8988T (cell line): ENCODE measurements around the gene THAP3.
"Not testable (repeated sequence)": the region's sequence is repeated elsewhere in the genome, so short reads cannot be mapped to it uniquely, and the experiment has no call there.

Experiments used
- DNase-seq: peaks from one replicate; pipeline ENCODE4 v3.0.0; 2011

THAP3 gene

DNA sequence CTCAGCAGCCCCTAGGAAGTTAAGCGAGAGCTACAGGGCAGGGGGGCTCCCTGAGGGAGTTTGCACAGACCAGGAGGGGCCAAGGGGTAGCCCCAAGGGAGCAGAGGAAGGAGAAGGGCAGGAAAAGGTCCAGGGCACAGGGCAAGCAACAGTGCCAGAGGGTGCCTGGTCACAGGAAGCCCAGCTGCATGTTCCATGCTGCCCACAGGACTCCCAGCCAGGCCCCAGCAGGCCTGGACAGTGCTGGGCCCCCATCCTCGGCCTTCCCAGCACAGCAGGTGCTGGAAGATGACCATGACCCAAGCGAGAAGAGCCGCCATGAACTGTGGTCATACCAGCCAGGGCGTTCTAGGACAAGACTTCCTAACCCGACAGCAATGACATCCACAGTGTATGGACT, 33.0 kb upstream of the THAP3 start:
- no peak for DNase-seq

DNA sequence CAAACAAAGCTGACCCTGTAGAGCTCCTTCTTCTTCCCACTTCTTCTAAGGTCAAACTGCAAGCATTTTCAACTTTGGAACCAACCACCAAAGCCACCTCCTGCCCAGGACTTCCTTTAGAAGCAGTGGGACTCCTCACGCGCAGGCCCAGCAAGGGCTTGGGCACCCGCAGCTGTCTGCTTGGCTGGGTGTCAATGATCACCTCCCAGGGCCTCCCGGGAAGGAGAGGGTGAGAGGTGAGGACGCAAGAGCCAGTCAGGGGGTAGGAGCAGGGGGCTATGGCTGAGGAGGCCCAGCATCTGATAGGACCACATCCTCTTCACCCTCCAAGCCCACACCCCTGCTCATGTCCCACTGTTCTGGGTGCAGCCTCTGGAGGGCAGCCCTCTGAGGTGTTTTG, 32.2 kb upstream of the THAP3 start:
- no peak for DNase-seq

DNA sequence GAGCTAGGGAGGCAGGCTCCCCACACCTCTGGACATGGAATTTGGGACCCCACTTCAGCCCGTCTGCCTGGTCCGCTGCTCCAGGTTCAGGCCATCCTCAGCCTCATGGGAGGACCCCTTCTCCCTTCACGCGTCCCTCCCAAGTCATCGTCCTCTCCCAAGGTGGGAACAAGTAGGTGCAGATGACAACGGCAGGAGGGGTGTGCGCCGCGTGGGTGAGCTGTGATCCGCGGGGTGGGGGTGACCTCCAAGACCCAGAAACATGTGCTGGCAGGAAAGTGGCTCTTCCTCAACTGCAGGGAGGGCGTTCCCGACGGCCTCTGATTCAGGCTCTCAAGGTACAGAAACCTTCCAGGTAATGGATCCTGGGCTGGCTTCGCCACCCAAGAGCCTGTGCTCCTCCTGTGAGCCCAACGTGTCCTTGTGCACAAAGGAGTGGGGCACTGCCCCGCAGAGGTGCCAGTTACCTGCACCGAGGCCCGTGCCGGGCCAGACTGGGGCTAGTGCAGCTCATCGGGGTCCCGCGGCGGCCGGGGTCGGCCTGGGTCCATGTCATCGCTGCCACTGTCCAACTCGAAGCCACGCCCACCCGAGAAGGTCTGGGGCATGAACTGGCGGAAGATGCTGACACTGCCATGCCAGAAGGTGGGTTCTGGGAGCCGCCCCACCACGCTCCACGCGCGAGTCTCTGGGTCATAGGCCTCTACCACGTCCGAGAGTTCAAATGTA, 31.6 kb upstream of the THAP3 start:
- no peak for DNase-seq

DNA sequence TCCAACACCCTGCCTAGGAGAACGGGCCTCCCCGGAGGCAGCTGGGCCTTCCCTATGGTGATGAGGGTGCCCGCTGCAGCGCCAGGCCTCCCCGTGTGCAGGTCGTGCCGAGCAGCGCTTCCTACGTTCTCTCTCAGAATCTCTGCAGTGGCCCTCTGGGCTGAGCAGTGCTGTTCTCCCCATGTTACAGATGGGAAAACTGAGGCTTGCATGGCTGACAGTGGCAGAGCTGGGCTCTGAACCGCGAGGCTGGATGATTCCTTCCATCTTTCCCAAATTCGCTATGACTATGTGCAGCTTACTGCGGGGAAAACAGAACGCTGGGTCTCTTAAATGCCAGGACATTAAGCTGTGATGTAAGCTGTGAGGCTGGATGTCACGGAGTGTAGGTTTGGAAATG, 30.9 kb upstream of the THAP3 start:
- DNase-seq = no peak

DNA sequence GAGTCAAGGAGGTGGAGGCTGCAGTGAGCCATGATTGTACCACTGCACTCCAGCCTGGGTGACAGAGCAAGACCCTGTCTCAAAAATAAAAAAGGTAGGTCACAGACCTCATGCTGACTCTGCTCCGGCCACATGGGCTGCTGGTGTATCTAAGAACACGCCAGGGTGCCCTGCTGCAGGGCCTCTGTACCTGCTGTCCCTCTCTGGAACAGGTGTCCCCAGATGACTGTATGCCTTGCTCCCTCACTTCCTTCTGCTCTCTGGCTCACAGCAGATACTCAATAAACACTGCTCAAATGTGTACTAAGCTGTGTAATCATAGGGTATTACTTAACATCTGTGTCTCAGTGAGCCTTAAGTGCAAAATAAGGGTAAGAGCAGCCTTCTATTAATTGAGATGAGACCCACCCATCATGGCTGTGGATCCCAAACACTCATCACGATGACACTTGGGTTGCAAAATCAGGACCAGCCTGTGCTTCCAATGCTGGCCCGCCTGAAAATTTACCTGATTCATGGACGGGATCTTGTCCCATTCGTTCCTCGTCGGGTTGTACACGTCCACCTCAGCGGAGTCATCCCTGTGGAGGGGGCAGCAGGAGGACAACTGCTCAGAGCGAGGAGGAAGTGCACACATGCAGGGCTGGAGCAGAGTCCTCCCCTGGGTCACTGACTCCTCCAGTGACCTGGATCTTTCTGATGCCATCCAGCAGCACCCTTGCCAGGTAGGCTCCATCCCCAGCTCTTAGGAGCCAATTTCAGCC, 29.5 kb upstream of the THAP3 start:
- DNase-seq = no peak

DNA sequence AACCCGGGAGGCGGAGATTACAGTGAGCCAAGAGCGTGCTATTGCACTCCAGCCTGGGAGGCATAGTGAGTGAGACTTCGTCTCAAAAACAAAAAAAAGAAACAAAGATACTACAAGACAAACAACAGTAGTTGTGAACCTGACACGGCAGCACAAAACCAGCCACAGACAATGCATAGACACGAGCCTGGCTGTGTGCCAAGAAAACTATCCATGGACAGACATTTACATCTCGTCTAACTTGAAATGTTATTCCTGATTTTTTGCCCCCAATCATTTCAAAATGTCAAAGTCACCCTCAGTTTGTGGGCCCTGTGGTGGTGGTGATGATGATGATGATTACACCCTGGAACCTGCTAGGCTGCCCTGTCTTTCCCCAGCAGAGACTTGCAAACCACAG, 28.3 kb upstream of the THAP3 start:
- DNase-seq = no peak

DNA sequence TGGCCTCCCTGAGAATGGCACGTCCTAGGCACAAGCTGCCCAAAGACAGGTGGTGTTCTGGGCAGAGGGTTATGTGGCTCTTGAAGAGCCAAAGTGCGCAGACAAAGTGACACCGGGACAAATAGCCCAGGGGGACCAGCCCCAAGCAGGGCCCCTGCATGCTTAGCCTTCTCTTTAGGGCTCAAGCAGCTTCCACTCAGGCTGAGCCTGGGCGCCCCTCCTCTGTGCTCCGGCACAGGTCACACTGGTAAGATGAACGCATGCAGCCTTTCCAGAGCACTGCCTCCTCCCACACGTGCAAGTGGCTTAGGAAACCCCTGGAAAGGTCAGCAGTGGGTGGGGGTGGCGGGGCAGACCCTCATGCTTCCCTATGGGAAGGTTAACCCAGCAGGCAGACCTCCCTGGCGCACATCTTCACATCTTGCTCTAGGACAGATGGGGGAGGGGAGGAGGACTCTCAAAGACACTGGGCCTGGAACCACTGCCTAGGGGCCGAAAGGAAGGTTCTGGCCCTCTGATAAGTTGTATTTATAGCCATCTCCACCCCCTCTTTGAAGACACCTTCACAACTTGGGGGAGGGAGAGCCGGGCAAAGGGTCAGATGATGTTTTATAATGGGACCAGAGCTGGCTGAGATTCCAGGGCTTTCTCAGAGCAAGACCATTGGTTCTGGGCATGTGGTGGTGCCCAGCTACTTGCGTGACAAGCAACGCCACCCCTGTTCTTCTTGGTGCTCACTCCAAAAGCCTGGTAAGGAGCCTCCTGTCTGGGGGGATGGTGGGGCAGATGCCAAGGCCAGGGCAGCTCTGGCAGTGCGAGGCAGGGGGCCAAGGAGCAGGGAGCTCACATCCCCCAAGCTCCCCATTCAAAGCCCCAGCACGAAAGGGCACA, 27.5 kb upstream of the THAP3 start:
- DNase-seq = no peak

DNA sequence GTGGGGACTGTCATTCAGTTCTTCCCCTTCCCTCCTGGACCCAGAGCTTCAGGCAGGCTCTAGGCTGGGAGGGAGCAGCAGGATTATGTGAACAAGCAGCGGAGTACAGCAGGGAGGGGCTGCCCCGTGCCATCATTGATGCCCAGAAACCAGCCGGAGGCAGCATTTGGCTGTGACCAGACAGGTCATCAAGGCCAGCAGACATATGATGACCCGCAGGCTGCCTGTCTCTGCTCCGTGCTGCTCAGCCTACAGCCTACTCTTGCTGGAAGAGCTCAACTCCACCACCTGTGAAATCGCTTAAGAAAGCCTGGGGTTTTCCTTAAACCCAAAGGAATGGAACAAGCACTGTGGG, 26.9 kb upstream of the THAP3 start:
- DNase-seq = no peak

DNA sequence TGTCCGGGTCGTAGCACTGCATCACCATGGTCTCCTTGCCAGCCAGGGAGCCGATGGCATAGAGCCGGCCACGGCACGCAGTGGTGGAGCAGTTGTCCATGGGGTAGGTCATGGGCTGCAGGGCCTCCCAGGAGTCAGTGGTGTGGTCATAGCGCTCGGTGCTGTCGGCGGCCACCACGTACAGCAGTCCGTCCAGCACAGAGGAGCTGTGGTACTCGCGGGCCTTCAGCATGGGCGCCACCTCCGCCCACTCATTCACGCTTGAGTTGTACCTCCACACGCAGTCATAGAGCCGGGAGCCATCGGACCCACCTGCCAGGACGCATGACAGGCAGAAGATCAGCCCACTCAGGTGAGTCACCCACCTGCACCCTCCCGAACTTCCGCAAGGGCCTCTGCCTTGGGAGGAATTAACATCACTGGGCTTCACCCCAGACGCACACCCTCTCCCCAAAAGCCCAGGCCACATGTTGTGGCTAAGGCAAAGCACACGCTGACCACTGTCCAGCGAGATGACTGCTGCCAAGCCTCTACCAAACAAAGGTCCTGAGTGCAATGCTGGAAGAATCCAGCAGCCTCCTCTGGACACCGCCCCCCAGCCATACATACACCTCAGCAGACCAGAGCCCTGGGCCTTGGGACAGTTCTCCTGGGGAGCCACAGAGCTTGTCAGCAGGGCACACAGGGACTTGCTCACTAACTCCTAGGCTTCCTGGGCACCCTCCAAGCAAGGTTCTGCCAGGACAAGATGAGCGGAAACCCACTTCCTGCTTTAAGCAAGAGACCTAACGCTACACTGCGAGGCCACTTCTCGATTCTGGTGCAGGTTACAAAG, 25.3 kb upstream of the THAP3 start:
- DNase-seq = no peak

DNA sequence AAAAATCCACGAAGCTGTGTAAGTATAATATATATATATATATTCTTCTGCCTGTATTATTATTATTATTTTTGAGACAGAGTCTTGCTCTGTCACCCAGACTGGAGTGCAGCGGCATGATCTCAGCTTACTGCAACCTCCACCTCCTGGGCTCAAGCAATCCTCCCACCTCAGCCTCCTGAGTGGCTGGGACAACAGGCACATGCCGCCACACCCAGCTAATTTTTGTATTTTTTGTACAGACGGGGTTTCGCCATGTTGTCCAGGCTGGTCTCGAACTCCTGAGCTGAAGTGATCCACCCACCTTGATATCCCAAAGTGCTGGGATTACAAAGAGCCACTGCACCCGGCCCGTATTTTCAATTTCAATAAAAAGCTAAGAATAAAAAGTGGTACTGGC, 24.7 kb upstream of the THAP3 start:
- not testable (repeated sequence) for DNase-seq

DNA sequence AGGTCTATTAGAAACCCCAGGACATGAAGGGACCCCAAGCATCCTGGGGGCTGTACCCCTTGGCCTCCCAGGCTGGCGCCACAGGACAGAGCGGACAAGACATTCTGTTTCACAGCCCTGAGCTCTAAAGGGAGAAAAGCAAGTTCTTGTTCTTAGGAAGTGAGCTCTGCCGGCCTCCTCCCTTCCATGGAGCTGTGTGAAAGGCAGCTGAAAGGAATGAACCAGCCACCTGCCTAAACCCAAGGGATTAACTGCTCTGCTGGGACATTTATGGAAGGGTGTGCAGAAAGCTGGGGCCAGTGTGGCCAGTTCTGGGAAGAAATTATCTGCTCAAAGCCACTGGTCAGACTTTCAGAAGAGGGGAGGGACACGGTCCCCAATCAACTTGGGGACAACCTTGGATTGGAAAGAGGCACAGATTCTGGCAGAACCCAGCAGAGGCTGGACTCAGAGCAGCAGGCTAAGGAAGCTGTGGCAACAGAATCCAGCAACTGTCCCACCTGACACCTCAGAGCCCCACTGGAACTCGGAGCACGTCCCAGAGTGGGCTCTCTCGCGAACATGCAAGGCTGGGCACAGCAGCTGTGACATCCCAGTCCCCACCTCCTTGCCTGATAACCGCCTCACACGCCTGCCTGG, 24.1 kb upstream of the THAP3 start:
- no peak for DNase-seq

DNA sequence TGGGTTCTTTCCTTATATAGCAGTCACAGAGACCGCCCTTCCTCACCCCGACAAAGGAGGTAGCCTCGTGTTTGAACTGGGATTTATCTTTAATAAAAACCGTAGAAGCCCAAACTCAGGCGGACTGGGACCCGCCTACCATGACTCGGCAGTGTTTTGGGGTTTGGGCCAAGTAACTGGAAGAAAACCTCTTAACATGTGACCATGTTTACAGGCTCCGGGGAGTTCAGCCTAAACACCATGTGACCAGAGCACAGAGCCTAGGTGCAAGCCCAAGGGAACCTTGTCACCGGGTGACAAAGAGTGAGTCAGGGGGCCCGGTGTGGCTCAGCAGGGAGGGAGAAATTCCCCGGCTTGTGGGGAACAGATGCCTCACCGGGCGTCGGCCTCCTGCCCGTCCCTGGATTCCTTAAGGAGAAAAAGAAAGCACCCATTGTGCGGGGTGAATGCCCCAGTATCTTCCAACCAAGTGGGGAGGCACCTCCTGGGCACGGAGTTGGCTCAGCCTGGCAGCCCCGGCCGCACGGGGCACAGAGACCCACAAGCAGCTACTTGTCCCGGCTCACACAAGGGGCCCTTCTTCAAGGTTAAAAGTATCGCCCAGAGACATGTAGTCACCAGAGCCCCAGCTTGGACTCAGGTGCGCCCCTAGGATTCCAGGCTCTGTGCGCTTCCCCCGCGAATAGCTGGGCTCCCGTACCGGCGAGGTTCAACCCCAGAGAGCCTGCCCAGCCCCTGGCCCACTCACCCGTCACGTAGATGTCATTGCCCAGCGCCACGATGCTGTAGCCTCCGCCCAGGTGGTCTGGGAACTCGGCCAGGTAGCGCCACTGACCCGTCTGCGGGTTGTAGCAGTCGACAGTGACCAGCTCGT, 23.4 kb upstream of the THAP3 start:
- no peak for DNase-seq

DNA sequence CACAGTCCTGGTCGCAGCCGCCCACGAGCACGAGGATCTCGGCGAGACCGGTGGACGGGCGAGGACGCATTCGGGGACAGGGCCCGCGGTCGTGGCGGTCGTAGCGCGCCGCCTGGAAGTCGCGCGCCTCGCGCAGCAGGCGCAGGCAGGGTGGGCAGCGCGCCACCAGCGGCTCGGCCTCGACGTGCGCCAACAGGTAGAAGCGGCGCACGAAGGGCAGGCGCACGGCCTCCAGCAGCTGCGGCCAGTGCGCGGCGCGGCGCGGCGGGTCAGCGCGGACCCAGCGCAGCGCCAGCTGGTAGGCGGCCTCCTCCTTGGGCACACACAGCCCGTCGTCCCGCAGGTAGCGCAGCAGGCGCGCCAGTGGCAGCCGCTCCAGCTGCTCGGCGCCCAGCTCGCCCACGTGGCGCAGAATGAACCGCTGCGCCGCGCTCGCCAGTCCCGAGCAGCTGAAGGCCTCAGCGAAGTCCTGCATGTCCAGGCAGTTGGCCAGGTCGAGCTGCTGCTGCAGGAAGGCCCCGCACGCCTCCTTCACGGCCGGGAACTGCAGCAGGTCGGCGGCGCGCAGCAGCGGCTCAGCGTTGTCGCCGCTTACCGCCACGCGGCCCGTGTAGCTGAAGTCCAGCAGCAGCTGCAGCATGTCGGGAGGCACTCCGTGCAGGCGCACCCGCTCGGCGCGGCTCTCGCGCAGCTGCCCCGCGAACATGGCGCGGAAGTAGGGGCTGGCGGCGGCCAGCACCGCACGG, 22.6 kb upstream of the THAP3 start:
- DNase-seq = no peak

DNA sequence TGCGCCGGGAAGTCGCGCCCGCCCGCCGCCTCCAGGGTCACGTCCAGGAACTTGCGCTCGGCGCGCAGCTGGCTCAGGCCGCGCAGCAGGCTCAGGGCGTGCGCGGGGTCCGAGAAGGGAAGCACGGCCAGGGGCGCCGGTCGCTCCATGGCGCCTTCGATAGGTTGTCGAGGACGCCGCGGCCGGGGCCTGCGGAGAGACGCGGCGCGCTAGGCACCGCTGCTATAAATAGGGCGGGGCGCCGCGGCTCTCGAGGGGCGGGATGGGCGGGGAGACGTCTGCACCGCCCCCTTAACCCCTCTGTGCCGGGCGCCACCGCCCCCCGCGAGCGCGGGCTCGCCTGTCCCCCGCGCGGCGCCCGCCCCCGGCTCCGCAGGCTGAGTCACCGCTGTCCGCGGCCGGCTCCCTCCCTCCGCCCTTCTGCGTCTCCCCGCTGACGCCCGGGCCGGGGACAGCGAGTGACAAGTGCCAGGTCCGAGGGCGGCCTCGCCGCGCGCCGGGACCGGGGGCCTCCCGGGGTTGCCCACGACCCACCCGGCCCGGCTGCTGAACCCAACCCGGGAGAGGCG, 21.9 kb upstream of the THAP3 start, which contains the start of gene KLHL21:
Gene KLHL21, minus strand, starts transcription at position 201 of the 569 bp plus-strand sequence. Its CDS starts 52 bp downstream, at position 149.
- DNase-seq = no peak

DNA sequence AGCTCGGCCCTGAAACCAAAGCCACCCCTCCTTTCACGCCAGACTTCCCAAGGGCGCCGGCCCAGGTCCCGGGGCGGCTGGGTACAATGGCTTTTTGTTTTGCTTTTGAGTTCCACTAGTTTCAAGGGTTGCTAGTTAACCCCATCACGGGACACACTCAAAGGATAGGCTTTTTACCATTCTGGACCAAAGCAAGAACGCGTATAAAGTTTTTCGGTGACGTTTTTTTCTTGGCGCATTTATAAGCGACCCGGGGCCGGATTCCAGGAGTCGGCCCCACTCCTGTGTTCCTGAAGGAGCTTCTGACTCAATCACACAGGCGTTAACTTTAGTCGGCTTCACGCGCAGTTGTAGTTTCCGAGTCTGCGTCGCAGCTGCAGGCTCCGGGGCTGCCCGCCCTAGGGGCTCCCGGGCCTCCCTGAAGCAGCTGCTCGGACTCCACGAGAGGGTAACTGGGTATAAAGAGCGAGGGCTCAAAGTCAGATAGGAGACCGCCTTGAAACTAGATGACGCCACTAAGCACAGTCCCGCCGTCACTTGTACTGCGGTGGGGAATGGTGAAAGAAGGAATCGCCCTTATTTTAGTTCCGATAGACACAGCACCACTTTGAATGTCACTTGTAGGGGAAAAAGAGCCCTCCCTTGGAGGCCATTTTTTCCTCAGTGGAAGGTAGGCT, 21.3 kb upstream of the THAP3 start:
- DNase-seq = no peak

DNA sequence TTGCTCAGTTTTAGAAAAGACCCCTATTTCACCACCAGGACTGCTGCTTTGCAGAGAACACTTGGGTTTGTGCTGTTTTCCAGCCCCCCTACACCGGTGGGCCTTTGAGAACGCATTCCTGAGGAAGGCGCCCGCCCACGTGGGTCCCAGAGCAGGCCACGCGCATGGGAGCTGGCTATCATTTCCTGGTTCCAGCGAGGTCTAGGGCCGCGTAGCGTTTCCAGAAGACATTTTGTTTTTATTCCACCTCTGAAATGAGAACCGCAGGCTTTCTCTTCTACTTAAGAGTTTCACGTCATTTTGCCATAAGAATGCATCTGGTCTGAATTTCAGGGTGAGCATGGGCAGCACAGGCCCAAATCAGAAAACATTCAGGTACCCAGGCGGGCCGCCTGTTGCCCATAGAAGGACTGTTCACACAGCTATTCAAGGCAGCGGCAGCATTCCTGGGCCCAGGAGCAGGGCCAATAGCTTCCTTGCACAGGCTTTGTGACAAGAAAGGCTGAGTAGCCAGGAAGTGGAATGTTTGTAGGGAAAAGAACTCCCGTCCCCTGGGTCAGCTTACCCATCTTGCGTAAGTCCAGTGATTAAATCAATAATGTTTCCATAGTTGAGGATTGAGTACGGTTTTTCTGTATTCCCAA, 20.6 kb upstream of the THAP3 start:
- no peak for DNase-seq

DNA sequence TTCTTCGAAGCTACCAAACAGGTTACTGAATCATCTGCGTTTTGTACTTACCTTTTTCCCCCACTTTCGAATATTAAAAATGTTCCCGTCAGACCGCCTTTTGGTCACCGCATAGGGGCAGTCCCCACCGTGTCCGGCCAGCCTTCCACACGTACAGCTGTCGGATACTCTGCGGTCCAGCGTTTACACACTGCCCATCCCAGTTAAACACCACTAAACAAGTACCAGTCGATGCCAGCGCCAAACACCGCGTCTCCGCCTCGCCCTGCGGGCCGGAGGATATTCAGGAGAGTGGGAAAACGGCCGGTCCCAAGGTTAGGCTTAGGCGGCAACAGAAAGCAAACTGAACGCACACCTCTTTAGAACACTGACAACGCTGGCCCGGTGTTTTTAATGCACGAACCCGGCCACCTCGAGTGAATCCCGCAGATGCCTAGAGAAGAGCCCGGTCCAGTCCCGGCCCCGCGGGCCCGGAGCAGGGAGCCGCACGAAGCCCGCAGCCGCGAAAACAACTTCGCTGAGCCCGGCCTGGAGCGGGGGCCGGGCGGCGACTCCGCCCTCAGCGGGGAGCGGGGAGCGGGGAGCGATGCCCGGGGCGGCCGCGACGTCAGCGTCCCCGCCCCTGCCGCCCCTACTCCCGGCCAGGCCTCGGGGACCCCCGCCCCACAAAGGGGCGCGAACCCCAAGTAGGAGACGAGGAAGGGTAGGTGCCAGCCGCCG, 11.9 kb upstream of the THAP3 start:
- DNase-seq = no peak

DNA sequence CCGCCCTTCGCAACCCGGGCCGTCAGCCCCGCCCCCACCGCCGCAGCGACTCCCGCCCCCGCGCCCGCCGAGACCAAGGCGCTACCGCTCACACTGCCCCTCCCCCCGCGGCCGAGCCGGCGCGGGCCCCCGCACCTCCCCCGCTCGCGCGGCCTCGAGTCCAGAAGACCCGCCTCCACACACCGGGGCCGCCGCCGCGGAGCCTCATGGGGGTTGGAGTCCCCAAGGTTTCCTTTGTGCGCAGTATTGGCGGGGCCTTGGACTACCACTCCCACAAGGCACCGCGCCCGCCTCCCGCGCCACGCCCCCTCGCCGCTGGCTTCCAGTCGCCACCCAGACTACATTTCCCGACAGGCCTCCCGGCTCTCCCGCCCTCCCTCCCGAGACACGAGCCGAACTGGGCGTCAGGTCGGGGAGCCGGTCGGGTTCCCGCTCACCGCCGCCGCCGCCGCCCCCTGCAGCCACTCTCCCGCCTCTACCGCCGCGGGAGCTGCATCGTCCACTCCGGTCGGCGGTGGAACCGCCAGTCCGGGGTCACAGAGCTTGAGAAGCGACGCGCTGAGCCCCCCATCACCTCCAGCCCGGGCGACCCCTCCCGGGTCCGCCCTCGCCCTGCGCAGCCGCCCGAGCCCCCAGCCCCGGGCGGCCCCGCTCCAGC, 11.2 kb upstream of the THAP3 start, which contains the start of gene PHF13:
Gene PHF13, plus strand, starts transcription at position 371 of the 658 bp plus-strand sequence. CDS start 336 bp downstream, outside the sequence.
- peak; percentile 95 for DNase-seq
